CD1c-positive myeloid dendritic cell (primary cell): ENCODE data around the gene CDCA3.

Experiments
- DNase-seq: peaks from one replicate; pipeline ENCODE4 v3.0.0-alpha.2; 2016; ENCODE audit errors: extremely low spot score

CDCA3 gene

GRCh38 chr12:6820166-6820565 is 30.9 kb downstream of the CDCA3 start:
- DNase-seq = no peak

GRCh38 chr12:6819106-6820030 is 31.7 kb downstream of the CDCA3 start:
- DNase-seq = no peak

GRCh38 chr12:6818645-6819044 is 32.4 kb downstream of the CDCA3 start:
- DNase-seq = no peak

GRCh38 chr12:6818222-6818621 is 32.9 kb downstream of the CDCA3 start:
- no peak for DNase-seq

- no peak for DNase-seq
These were observed 33.4 kb downstream of the CDCA3 start for GRCh38 chr12:6817662-6818157.

- DNase-seq = no peak
These were observed 34.0 kb downstream of the CDCA3 start for GRCh38 chr12:6817098-6817497.

- no peak for DNase-seq
These were observed 34.5 kb downstream of the CDCA3 start for GRCh38 chr12:6816598-6816997.

GRCh38 chr12:6813363-6813762 is 37.7 kb downstream of the CDCA3 start:
- no peak for DNase-seq

GRCh38 chr12:6810758-6811157 is 40.3 kb downstream of the CDCA3 start:
- no peak for DNase-seq

- no peak for DNase-seq
These were observed 42.0 kb downstream of the CDCA3 start for GRCh38 chr12:6809056-6809455.

- no peak for DNase-seq
These were observed 43.9 kb downstream of the CDCA3 start for GRCh38 chr12:6807170-6807569.

- no peak for DNase-seq
These were observed 51.9 kb downstream of the CDCA3 start for GRCh38 chr12:6799147-6799546.
